ENCODE results near the gene WDPCP.

GRCh38 chr2:63598981-63599380 lies 10.7 kb upstream of the WDPCP start:
- TF ChIP-seq EP300 (IDR thresholded peaks at IDR 0.05) (no peak), CTCF (IDR thresholded peaks at IDR 0.05) (no peak), POLR2AphosphoS5 (IDR thresholded peaks at IDR 0.05) (no peak), POLR2A (IDR thresholded peaks at IDR 0.05) (no peak)
